Brain microvascular endothelial cell (primary cell): Measurements from ENCODE around the gene DCAF6.
"Not testable (repeated sequence)": the region's sequence is repeated elsewhere in the genome, so short reads cannot be mapped to it uniquely, and the experiment has no call there.

Source experiments
- DNase-seq: peaks from one replicate; pipeline ENCODE4 v3.0.0-alpha.2; 2020
- H3K27ac ChIP-seq: fragments of 250-450 bp; sonication (Bioruptor Pico); 2 replicates; pipeline ENCODE4 v1.5.1; 2020; ENCODE audit warnings: mild to moderate bottlenecking, moderate library complexity
- H3K27me3 ChIP-seq: fragments of 250-450 bp; sonication (Bioruptor Pico); replicated peaks from 2 replicates; pipeline ENCODE4 v1.5.1; 2020; ENCODE audit warnings: mild to moderate bottlenecking
- H3K36me3 ChIP-seq: fragments of 250-450 bp; sonication (Bioruptor Pico); replicated peaks from 2 replicates; pipeline ENCODE4 v1.5.1; 2020; ENCODE audit warnings: mild to moderate bottlenecking
- H3K4me3 ChIP-seq: 2 replicates; pipeline ENCODE4 v1.5.1; 2011; ENCODE audit warnings: low read depth, mild to moderate bottlenecking, control low read depth, low read length, moderate library complexity
- CTCF ChIP-seq: IDR thresholded peaks from 2 replicates; pipeline ENCODE4 v1.5.1; 2011; ENCODE audit warnings: low read depth, mild to moderate bottlenecking, moderate library complexity, low read length, control low read depth, inconsistent platforms; ENCODE audit errors: missing control alignments
- in situ Hi-C: cut with HindIII; loops from 2 replicates; pipeline ENCODE4 v1.10.0; 2017; ENCODE audit warnings: low sequenced_read_pairs, low pct_ligation_motif_present

Gene DCAF6

GRCh38 chr1:168042362-168042761 lies 105.9 kb downstream of the DCAF6 start:
- in situ Hi-C loops, result no loop called here
- no peaks in the 10 kb centered on the region for H3K27me3 ChIP-seq
- H3K4me3 ChIP-seq, result no peak overlapping the region
- TF ChIP-seq CTCF, result no peak
- no peak for DNase-seq
- H3K27ac ChIP-seq, result no peak overlapping the region
- peaks cover 8% of the 10 kb centered on the region for H3K36me3 ChIP-seq

- Histone ChIP-seq H3K4me3 (no peak overlapping the region), H3K27me3 (no peaks in the 10 kb centered on the region), H3K36me3 (peaks cover 8% of the 10 kb centered on the region), H3K27ac (no peak overlapping the region)
- in situ Hi-C loops, result no loop called here
- DNase-seq, result no peak
- no peak for TF ChIP-seq CTCF
Measured at GRCh38 chr1:168045311-168045710, 108.8 kb downstream of the DCAF6 start.

- Histone ChIP-seq H3K27me3 (no peaks in the 10 kb centered on the region), H3K4me3 (no peak overlapping the region), H3K36me3 (no peaks in the 10 kb centered on the region), H3K27ac (no peak overlapping the region)
- in situ Hi-C loops, result no loop called here
- no peak for TF ChIP-seq CTCF
- no peak for DNase-seq
Measured at GRCh38 chr1:168050307-168050706, 113.8 kb downstream of the DCAF6 start.

GRCh38 chr1:168050880-168051279 lies 114.4 kb downstream of the DCAF6 start:
- in situ Hi-C loops, result no loop called here
- no peak for TF ChIP-seq CTCF

GRCh38 chr1:168053681-168054080 lies 117.2 kb downstream of the DCAF6 start:
- no peak overlapping the region for H3K27ac ChIP-seq
- in situ Hi-C loops, result no loop called here
- no peaks in the 10 kb centered on the region for H3K27me3 ChIP-seq
- TF ChIP-seq CTCF, result no peak
- no peak for DNase-seq
- no peak overlapping the region for H3K4me3 ChIP-seq
- peaks cover 4% of the 10 kb centered on the region for H3K36me3 ChIP-seq

More at GRCh38 chr1:168050880-168051279, 114.4 kb downstream of the DCAF6 start:
- no peaks in the 10 kb centered on the region for H3K36me3 ChIP-seq
- H3K27me3 ChIP-seq, result no peaks in the 10 kb centered on the region
- DNase-seq, result no peak
- H3K4me3 ChIP-seq, result no peak overlapping the region
- H3K27ac ChIP-seq, result no peak overlapping the region

GRCh38 chr1:168054117-168054516 lies 117.6 kb downstream of the DCAF6 start:
- no peak for TF ChIP-seq CTCF
- Histone ChIP-seq H3K4me3 (no peak overlapping the region), H3K27me3 (no peaks in the 10 kb centered on the region), H3K36me3 (peaks cover 4% of the 10 kb centered on the region), H3K27ac (no peak overlapping the region)
- no peak for DNase-seq
- in situ Hi-C loops, result no loop called here

- DNase-seq, H3K4me3 ChIP-seq, in situ Hi-C loops, H3K27me3 ChIP-seq, H3K36me3 ChIP-seq, H3K27ac ChIP-seq: not testable (repeated sequence)
Measured at GRCh38 chr1:168056152-168056551, 119.7 kb downstream of the DCAF6 start.
